NCI-H2081 (cell line): ENCODE results near the gene KXD1.

Experiments used
- DNase-seq, 2 experiments: peaks; one replicate each; lab custom pipeline; 2025; lab: John Stamatoyannopoulos, UW

Gene KXD1

GRCh38 chr19:18601875-18602274 is 44.2 kb downstream of the KXD1 start:
- DNase-seq, result no peak

DNA sequence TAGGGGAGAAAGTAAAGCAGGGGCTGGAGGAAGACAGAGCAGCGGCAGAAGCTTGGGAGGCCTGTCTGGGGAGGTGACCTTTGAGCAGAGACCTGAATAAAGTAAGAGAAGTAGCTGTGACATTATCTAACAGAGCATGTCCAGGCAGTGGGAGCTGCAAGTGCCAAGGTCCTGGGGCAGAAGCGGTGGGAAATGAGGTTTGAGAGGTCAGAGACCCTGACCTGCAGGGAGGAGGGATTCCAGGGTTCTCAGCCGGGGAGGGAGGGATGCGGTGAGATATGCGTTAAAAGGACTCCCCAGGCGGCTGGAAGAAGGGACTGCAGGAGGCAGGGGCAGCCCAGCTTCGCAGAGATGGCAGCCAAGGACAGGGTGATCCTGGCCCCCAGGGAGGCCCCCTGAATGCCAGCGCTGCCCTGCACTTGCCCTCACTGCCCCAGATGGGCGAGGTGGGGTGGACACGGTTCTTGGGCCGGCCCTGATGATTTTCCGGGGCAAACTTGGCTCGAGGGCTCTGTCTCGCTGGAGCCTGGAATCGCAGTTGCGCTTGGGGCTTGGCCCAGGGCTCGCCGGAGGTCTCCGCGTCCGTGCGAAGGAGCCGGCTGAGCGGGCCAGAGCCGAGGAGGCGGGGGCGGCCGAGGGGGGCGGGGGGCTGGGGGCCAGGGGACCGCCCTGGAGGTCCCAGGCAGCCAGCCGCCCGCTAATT is 45.7 kb downstream of the KXD1 start:
- DNase-seq, result no peak

DNA sequence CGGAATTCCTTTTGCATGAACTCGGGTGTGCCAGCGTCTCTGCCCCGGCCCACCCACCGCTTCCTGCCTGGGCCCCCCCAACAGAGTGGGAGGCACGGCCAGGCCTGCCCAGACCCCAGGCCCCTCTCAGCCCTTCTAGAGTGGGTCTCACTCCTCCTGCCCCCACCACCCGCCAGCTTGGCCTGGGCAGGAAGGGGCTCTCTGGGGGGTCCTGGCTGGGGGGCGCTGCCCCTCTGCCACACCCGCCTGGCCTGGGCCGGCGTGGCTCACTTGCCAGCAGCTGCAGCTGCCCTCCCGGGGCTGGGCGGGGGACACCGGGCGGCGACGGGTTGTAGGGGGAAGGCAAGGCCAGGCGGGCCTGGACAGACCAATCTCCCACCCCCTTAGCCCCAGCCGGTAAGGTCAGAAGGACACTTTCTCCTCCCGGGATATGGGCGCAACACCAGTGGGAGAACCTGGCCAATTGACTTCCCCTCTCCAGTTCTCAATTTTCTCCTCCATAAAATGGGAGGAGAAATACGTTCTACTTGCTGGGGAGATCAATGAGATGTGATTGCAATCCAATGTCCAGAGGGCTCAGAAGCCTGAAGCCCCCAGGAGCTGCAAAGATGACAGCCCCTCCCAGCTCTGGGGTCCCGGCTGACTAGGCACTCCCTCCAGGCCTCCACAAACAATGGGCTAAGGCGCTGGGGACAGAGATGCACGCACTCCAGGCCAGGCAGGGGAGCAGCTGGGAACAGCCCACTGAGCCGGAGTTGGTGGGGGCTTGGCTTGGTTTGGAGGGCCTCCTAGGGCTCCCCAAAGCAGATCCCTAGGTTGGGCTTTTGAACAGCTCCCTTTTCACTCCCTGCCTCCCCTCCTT is 46.5 kb downstream of the KXD1 start:
- no peak for DNase-seq

DNA sequence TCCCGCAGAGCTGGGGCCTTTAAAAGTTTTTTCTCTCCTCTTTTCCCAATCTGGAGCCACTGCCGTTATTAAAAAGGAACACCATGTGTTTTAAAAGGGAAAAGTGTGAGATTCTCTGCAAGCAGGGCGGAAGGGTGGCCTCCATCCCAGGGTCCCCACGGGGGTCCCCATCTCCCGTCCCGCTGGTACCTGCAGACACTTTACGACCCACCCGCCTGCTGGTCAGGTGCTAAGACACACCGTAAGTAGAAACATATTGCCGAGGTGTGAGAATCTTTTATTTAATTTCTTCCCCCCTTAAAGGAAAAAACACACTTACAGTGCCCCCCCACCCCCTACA is 47.1 kb downstream of the KXD1 start:
- DNase-seq, result no peak

- DNase-seq, result no peak
These were observed 47.5 kb downstream of the KXD1 start for GRCh38 chr19:18605196-18605545.

DNA sequence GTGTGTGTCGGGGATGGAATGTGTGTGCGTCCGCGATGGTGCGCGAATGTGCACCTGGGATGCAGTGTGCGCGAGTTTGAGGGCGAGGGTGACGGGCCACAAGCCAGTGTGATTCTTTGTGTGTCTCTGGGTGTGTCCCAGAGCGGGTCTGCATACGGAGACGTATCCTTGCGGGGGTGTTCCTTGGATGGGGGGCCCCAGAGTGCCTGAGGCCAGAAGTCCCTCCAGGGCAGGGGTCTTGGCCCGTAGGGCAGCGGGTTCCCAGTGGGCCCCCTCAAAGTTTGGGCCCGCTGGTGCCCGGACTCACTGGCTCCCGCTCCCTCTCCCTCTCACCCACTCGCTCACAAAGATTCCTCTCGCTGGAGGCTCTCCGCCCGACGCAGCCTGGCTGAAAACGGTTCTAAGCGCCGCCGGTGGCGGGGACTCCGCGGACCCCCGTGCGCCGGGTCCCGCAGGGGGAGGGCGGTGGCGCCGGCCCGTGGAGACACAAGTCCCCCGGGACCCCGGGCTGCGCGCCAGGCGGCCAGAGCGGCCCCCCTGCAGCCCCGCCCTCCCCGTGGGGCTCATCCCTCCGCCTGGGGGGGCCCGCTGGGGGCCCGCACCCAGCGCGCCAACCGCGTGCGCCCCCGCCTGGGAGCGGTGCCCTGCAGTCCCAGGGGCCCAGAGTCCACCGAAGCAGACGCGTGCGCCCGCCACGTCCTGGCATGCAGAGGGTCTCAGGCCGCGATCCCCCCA is 48.0 kb downstream of the KXD1 start:
- no peak for DNase-seq

DNA sequence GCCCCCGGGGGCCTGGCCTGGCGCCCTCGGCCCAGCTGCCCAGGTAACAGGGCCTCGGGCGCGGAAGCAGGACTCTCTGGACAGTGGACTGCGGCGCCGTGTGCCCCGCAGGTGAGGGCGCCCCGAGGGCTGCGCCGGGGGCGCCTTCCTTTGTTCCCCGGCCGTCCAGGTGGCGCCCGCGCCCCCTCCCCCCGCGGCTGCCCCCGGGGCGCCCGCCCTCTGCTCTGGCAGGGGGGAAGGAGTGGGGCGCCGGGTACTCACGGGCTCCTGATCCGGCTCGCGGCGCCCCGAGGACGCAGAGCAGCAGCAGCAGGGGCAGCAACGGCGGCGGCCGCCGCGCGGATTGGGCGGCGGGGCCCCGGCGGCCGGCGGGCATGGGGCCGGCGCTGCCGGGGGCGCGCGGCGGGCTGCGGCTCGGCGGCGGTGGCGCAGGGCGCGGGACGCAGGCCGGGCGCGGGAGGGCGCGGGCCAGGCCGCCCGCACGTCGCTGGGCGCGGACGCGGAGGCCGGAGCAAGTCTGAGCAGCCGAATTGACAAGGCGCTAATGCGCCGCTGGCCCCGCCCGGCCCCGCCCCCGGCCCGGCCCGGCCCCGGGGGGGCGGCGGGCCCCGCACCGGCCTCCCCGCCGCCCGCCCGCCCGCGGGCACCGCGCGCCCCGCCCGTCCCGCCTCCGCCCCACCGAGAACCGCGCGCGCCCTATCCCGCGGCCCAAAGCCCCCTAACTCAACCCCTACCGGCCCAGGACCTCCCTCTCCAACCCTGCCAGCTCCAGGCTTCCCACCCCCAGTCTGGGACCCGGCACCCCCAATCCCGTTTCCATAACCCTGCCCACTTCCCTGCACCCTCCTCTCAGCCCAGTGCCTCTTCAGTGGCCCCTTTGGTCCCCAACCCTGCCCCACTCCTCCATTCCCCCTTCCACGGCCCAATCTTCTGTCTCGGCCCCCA is 48.9 kb downstream of the KXD1 start, which contains the start of gene CRLF1:
TSS of gene CRLF1 (minus strand) at position 519 of the 945 bp plus-strand sequence. CDS start at position 376, 143 bp downstream.
- no peak for DNase-seq

GRCh38 chr19:18607226-18608101 is 49.8 kb downstream of the KXD1 start:
- DNase-seq, result no peak

- no peak for DNase-seq
These were observed 50.6 kb downstream of the KXD1 start for GRCh38 chr19:18608102-18608804.

GRCh38 chr19:18608805-18609716 is 51.4 kb downstream of the KXD1 start:
- no peak for DNase-seq

DNA sequence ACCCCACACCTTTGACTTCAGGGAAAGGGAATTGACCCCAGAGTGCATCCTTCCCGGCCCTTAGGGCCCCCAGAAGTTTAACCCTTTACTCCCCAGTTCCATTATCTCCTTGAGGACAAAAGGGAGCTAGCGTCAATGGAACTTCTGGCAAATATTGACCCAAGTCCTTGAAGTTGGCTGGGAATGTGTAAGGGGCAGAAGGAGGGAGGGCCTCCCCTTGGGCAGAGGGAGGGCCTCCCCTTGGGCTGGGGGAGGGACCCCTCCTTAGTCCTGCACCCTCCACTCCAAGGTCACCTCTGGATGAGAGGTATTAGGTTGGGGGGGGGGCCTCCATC is 52.0 kb downstream of the KXD1 start:
- no peak for DNase-seq

DNA sequence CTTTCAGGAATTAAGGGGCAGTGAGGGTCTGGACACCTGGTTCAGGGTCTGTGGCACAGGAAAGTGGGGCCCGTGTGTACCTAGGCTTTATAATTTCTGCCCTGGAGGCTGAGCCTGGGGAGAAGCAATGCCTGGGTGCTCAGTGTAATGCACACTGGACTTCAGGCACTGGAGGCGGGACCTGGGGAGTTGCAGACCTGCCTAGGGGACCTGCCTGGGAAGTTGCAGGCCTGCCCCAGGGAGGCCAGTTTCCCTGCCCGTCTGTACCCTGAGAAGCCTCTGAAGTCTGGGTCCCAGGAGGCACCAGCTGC is 52.5 kb downstream of the KXD1 start:
- no peak for DNase-seq

- DNase-seq, result no peak
These were observed 53.1 kb downstream of the KXD1 start for GRCh38 chr19:18610556-18611326.

GRCh38 chr19:18611327-18612050 is 53.8 kb downstream of the KXD1 start:
- DNase-seq, result no peak

- no peak for DNase-seq
These were observed 54.5 kb downstream of the KXD1 start for GRCh38 chr19:18612051-18612771.

DNA sequence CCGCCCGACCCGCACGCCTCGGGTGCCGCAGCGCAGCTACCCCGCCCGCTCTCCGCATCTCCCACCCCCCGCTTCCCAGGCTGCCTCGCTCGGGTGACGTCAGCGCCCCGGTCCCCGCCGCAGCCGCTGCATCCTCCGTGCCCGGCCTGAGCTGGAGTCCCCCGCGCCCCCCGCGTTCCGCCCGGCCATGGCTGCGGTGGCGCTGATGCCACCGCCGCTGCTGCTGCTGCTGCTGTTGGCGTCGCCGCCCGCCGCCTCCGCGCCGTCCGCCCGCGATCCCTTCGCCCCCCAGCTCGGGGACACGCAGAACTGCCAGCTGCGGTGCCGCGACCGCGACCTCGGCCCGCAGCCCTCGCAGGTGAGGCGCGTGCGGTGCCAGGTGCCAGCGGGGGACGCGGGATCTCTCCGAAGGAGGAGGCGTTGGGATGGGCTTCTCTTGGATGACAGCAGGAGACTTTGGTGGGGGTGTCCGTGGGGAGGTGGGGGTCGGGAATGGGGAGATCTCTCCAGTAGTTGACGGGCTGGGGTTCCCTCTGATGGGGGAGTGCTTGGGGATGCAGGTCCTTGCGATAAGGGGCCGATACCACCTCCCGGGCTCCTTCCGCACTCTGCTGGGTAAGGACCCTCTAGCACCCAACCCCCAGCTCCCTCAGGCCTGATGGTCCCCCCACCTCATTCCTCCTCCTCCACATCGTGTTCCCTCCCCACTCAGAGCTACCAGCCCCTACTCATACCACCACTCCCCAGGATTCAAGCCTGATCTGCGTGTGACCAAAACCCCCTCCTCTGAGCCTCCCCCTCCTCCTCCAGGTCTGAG is 55.3 kb downstream of the KXD1 start, which contains the start of gene TMEM59L:
TSS of gene TMEM59L (plus strand) at position 99 of the 817 bp plus-strand sequence. CDS start at position 188, 89 bp downstream.
- DNase-seq, result peak in 1 of 2 experiments; percentile 20
